IPS-20b (cell line): Measurements from ENCODE around the gene WFDC5.
"Not testable (repeated sequence)": the region's sequence is repeated elsewhere in the genome, so short reads cannot be mapped to it uniquely, and the experiment has no call there.

Source experiments
- H3K27ac ChIP-seq: one replicate; pipeline ENCODE4 v1.5.1; 2013; ENCODE audit warnings: low read length
- H3K27me3 ChIP-seq: 2 replicates; pipeline ENCODE4 v1.6.1; 2013; ENCODE audit warnings: mild to moderate bottlenecking, low read length, inconsistent platforms; ENCODE audit not compliant: insufficient read depth
- H3K36me3 ChIP-seq: 2 replicates; pipeline ENCODE4 v1.6.1; 2013; ENCODE audit warnings: low read depth, mild to moderate bottlenecking, inconsistent platforms, low read length, moderate library complexity; ENCODE audit not compliant: insufficient read depth
- H3K4me1 ChIP-seq: 2 replicates; pipeline ENCODE4 v1.6.1; 2013; ENCODE audit warnings: mild to moderate bottlenecking, control low read depth, inconsistent platforms, low read length, moderate library complexity; ENCODE audit not compliant: insufficient read depth
- H3K4me3 ChIP-seq: 2 replicates; pipeline ENCODE4 v1.5.1; 2013; ENCODE audit warnings: mild to moderate bottlenecking, low read length, inconsistent platforms
- H3K9ac ChIP-seq: 2 replicates; pipeline ENCODE4 v1.6.1; 2013; ENCODE audit warnings: low read depth, mild to moderate bottlenecking, inconsistent platforms, low read length, moderate library complexity
- H3K9me3 ChIP-seq: 2 replicates; pipeline ENCODE4 v1.6.1; 2013; ENCODE audit warnings: mild to moderate bottlenecking, low read depth, low read length, inconsistent platforms; ENCODE audit not compliant: insufficient read depth

Gene WFDC5, protein sequence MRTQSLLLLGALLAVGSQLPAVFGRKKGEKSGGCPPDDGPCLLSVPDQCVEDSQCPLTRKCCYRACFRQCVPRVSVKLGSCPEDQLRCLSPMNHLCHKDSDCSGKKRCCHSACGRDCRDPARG

DNA sequence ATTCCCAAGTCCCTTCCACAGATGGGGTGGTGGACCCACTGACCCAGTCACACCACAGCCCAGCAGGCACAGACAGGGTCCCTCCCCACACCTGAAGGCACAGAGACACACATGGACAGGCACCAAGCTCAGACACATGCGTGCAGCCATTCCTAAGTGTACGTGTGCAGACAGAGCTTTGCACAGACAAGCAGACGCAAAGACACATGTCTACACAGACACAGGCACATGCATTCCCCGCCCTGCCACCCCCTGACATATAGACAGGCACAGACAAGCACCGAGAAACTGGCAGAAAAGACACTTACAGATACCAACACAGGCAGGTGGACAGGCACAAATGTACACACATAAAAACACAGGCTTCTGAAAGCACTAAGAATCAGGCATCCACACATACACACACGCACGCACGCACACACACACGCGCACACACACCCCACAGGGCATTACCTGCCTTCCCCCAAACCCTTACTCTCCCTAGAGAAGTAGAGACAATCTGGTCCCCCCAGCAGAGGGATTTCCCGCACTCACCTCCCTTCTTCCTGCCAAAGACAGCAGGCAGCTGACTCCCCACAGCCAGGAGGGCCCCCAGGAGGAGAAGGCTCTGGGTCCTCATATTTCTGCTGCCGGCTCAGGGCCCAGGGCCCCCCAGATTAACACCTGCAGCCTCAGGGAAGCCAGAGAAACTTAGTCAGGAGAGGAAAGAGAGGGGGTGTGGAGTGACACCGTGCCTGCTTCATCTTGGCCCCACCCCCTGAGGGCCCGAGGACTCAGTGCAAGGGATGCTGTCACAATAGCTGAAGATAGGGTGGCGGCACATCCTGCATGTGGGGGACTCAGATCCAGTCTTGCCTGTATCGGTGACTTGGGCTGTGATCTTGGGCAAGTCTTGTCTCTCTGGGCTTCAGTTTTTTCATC is at the start of gene WFDC5:
WFDC5 (minus strand) TSS at position 710 of the 921 bp plus-strand sequence; CDS start at position 619, 91 bp downstream.
- no peaks in the 10 kb centered on the region; the same call in 1 of the 2 replicates for H3K4me1 ChIP-seq
- no peak within 1 kb of the TSS for H3K27ac ChIP-seq
- no peaks in the 10 kb centered on the region for H3K9me3 ChIP-seq
- no peaks in the 10 kb centered on the region; the same call in 1 of the 2 replicates for H3K27me3 ChIP-seq
- H3K9ac ChIP-seq: no peak within 1 kb of the TSS
- H3K36me3 ChIP-seq: no peaks in the 10 kb centered on the region
- no peak within 1 kb of the TSS for H3K4me3 ChIP-seq

DNA sequence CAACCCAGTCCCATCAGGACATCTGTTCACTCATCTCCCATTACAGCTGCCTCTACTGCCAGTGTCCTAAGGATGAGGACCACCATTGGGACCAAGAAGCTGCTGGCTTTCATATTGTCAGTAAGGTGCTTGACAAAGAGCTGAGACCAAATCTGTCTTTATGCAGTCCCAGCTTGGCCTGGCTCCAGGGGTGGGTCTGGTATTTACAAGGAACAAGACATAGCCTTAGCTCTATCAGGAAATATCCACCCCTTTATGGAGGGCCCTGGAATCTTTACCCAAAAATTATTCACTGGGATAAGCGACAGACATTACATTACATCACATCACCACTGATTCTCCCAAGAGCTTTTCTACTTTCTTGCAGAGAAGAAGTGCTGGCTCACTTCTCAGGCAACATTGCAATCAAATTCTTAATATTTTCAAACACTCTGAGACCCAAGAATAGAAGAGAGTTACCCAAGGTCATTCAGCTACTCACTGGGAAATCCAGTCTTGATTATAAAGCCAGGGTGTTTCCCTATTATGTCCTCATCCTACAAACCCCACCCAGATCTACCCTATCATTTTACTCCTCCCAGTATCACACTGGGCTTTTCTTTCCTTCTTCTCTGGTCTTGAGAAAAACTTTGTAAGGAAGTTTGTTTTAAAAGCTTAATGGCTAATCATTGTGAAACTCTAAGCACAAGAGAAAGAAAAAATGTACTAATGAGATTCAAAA is 48.3 kb upstream of the WFDC5 start:
- Histone ChIP-seq H3K36me3 (no peaks in the 10 kb centered on the region), H3K4me3 (no peak overlapping the region), H3K27ac (no peak overlapping the region), H3K9me3 (0 out of 2 replicates have a peak, but pooled peaks cover 4% of the 10 kb centered on the region), H3K9ac (no peak overlapping the region), H3K27me3 (no peaks in the 10 kb centered on the region), H3K4me1 (no peaks in the 10 kb centered on the region)

DNA sequence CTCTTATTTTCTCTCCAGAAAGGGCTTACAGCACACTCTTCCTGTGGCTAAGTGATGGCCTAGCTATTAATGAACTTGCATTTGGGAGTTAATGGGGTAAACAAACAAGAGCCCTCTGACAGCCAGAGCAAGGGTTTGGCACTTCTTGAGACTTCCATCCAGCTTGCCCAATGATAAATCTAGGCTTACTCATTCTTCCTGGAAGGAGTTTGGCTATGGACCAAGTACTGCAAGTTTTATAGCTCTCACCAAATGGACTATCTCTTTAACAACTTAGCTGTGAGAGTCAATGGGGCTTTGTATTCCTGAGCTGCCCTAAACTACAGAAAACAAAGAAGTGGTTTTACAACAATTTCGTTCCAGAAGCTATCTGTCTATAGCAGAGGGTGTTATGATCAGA is 43.0 kb upstream of the WFDC5 start:
- no peaks in the 10 kb centered on the region for H3K36me3 ChIP-seq
- H3K27me3 ChIP-seq: no peaks in the 10 kb centered on the region
- H3K4me1 ChIP-seq: no peaks in the 10 kb centered on the region
- H3K9me3 ChIP-seq: peaks cover 3% of the 10 kb centered on the region; the same call in 1 of the 2 replicates
- H3K4me3 ChIP-seq: no peak overlapping the region
- H3K27ac ChIP-seq: no peak overlapping the region
- H3K9ac ChIP-seq: no peak overlapping the region

DNA sequence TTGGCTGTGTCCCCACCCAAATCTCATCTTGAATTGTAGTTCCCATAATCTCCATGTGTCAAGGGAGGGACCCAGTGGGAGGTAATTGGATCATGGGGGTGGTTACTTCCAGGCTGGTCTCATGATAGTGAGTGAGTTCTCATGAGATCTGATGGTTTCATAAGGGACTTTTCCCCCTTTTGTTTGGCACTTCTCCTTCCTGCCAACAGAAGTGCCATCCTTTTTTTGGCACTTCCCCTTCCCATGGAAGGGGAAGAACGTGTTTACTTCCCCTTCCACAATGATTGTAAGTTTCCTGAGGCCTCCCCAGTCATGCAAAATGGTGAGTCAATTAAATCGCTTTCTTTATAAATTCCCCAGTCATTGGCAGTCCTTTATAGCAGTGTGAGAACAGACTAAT is 41.7 kb upstream of the WFDC5 start:
- no peak overlapping the region for H3K4me3 ChIP-seq
- H3K9me3 ChIP-seq: peaks cover 3% of the 10 kb centered on the region; the same call in 1 of the 2 replicates

DNA sequence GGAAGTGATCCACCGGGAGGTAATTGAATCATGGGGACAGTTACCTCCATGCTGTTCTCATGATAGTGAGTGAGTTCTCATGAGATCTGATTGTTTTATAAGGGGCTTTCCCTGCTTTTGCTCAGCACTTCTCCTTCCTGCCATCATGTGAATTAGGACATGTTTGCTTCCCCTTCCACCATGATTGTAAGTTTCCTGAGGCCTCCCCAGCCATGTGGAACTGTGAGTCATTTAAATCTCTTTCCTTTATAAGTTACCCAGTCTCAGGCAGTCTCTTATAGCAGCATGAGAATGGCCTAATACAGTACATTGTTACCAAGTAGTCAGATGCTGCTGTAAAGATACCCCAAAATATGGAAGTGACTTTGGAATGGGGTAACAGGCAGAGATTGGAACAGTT is 39.8 kb upstream of the WFDC5 start:
- H3K36me3 ChIP-seq, H3K4me3 ChIP-seq, H3K27ac ChIP-seq: not testable (repeated sequence)

More for the DNA sequence above, 41.7 kb upstream of the WFDC5 start:
- H3K36me3 ChIP-seq: no peaks in the 10 kb centered on the region
- H3K27ac ChIP-seq: no peak overlapping the region
- no peaks in the 10 kb centered on the region for H3K4me1 ChIP-seq
- H3K27me3 ChIP-seq: no peaks in the 10 kb centered on the region
- no peak overlapping the region for H3K9ac ChIP-seq

DNA sequence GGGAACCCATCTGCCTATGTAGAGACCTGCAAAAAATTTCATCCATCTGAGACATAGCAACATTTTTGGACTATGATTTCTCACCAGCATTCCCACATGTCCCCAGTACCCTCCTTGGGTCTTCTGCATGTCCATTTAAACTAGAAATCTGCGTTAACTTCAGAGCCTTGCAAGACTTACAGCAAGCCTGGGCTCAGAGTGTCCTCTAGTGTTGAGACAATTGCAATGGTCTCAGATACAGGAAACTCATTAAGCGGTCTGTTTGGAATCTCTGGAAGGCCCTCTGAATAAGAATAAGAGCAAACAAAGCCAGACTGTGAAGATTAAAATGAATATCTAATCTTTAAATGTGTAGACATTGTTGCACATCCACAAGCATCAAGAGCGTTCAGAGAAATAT is 39.2 kb upstream of the WFDC5 start:
- Histone ChIP-seq H3K4me3 (no peak overlapping the region), H3K9me3 (peaks cover 3% of the 10 kb centered on the region; the same call in 1 of the 2 replicates), H3K9ac (no peak overlapping the region), H3K27ac (no peak overlapping the region), H3K27me3 (peaks cover 4% of the 10 kb centered on the region; the same call in 1 of the 2 replicates), H3K36me3 (no peaks in the 10 kb centered on the region), H3K4me1 (no peaks in the 10 kb centered on the region)

More for the DNA sequence above, 39.8 kb upstream of the WFDC5 start:
- not testable (repeated sequence) for H3K27me3 ChIP-seq, H3K9me3 ChIP-seq, H3K4me1 ChIP-seq, H3K9ac ChIP-seq

DNA sequence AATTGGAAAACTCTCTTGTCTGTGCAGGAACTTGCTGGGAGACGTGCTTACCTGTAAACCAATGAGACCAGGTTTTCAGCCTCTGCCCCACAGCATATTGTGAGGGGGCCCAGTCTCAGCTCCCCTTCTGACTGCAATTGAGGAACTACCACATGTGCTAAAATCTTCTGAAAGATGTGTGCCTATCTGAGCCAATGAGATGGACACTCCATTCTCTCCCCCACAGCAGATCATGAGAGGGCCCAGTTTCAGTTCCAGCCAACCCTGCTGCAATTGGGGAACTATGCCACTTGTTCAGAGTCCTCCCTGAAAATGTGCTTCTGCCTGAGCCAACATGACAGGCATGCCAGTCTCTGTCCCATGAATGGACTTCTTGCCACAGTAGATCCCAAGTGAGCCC is 38.8 kb upstream of the WFDC5 start:
- Histone ChIP-seq H3K36me3 (no peaks in the 10 kb centered on the region), H3K27ac (no peak overlapping the region), H3K9ac (no peak overlapping the region), H3K9me3 (peaks cover 3% of the 10 kb centered on the region; the same call in 1 of the 2 replicates), H3K27me3 (peaks cover 4% of the 10 kb centered on the region; the same call in 1 of the 2 replicates), H3K4me3 (no peak overlapping the region), H3K4me1 (no peaks in the 10 kb centered on the region)

DNA sequence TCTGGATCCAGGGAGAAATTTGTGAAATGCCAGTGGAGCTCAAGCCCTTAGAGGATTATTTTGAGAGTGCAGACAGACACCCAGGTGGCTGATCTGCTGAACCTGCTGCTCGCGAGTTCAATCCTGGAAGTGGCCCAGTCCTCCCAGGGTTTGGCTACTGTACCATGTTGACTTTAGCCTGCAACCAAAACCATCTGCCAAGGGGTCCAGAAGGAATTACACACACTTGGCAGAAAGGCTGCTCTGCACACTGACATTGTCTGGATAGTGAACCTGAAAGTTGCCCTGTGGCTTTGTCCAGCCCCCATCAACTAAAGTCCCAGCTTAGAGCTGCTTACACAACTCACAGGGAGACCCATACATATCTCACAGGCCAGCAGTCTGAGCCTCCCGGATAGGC is 38.2 kb upstream of the WFDC5 start:
- no peaks in the 10 kb centered on the region for H3K36me3 ChIP-seq
- H3K9me3 ChIP-seq: peaks cover 3% of the 10 kb centered on the region; the same call in 1 of the 2 replicates
- no peak overlapping the region for H3K4me3 ChIP-seq
- no peaks in the 10 kb centered on the region for H3K4me1 ChIP-seq
- no peak overlapping the region for H3K27ac ChIP-seq
- H3K27me3 ChIP-seq: peaks cover 4% of the 10 kb centered on the region; the same call in 1 of the 2 replicates
- H3K9ac ChIP-seq: no peak overlapping the region

DNA sequence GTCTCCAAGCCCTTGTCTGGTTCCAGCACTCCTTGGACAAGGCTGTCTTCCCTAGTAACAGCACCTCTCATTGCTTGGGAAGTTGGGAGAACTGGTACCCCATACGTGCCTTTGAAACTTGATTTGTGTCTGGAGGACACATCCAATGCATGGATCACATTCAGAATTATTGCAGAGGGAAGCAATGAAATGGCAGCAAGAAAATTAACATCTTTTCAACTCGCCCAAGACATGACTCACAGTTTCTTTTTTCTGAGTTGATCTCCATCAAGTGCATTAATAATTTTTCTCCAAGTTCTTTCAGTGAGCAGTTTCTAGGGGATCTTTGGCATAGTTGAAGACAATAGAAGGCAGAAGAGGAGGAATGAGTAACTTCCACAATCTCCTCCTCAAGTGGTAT is 37.4 kb upstream of the WFDC5 start:
- Histone ChIP-seq H3K36me3 (no peaks in the 10 kb centered on the region), H3K4me1 (no peaks in the 10 kb centered on the region), H3K27ac (no peak overlapping the region), H3K9me3 (peaks cover 3% of the 10 kb centered on the region; the same call in 1 of the 2 replicates), H3K27me3 (peaks cover 4% of the 10 kb centered on the region; the same call in 1 of the 2 replicates), H3K4me3 (no peak overlapping the region), H3K9ac (no peak overlapping the region)

DNA sequence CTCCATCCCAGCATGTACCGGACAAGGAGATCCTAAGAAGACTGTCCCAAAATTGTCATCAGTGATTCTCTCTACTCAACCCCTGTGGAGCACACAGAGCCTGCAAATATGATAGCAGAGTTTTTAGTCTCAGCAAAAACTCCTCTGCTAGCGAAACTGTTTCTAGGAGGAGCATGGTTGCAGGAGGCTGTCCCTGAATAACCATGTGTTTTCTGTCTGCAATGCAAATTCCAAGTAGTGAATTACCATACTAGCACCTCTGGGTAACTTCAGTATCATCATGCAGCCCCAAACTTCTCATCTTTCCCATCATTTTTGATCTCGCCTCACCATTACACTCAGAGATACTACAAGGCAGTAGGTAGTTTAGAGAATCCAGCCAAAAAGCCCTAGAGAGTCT is 34.1 kb upstream of the WFDC5 start:
- Histone ChIP-seq H3K27ac (no peak overlapping the region), H3K27me3 (peaks cover 18% of the 10 kb centered on the region; the same call in 1 of the 2 replicates), H3K36me3 (no peaks in the 10 kb centered on the region), H3K4me3 (no peak overlapping the region), H3K9ac (no peak overlapping the region), H3K4me1 (no peaks in the 10 kb centered on the region), H3K9me3 (no peaks in the 10 kb centered on the region)

DNA sequence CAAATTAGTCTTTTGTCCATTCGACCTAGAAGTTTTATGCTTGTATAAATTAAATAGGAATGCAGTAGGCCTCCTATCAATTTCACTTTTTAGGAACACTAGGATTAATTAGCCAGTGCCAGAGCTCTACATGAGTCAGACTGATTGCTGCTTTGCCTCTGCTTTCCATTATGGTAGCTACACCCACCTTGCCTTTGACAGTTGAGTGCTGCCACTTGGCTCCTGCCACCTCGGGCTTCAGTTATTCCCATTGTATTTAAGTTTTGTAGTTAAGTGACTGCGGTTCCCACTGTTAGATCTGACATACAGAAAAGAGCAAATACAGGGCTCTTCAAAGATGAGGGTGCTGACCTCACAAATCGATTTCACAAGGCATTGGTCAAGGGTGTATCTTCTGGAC is 25.9 kb upstream of the WFDC5 start:
- Histone ChIP-seq H3K36me3 (no peaks in the 10 kb centered on the region), H3K27me3 (peaks cover 13% of the 10 kb centered on the region; the same call in 1 of the 2 replicates), H3K27ac (no peak overlapping the region), H3K9me3 (no peaks in the 10 kb centered on the region), H3K4me3 (no peak overlapping the region), H3K4me1 (no peaks in the 10 kb centered on the region), H3K9ac (no peak overlapping the region)
